ENCODE data around the gene MSL3B.

DNA sequence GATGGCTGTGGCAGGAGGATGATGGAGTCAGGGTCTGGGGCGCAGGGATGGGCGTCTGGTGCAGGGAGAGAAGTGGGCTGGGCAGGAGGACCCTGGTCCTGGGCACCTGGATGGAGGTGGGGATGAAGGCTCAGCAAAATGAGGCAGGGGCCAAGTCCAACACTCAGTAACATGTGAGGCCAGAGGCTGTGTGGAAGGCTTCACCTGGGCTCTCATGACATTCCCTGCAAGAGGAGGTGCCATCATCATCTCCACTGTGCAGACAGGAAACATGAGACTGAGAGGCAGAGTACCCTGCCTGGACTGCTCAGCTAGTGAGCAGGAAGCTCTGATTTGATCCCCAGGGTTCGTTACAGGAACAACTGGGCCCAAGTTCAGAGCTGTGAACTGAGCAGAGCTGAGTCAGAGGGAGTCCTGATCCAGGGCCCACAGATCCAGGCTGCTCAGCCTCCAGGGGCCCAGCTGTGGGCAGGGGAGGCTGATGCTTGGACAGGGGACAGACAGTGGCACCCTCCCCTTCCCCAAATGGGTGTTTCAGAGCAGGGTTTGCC, 50.8 kb downstream of the MSL3B start:
- TF ChIP-seq, protein P1, sequence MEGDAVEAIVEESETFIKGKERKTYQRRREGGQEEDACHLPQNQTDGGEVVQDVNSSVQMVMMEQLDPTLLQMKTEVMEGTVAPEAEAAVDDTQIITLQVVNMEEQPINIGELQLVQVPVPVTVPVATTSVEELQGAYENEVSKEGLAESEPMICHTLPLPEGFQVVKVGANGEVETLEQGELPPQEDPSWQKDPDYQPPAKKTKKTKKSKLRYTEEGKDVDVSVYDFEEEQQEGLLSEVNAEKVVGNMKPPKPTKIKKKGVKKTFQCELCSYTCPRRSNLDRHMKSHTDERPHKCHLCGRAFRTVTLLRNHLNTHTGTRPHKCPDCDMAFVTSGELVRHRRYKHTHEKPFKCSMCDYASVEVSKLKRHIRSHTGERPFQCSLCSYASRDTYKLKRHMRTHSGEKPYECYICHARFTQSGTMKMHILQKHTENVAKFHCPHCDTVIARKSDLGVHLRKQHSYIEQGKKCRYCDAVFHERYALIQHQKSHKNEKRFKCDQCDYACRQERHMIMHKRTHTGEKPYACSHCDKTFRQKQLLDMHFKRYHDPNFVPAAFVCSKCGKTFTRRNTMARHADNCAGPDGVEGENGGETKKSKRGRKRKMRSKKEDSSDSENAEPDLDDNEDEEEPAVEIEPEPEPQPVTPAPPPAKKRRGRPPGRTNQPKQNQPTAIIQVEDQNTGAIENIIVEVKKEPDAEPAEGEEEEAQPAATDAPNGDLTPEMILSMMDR (IDR thresholded peaks at IDR 0.05; ENCODE audit: low read depth, low read length) = no peak
- TF ChIP-seq EZH2phosphoT487 (IDR thresholded peaks at IDR 0.05; ENCODE audit: low read depth) = no peak
